Gastrocnemius medialis (tissue), 4 donors: ENCODE data around the gene LRRC15. TPM values are rescaled to one million over a fixed set of nuclear protein-coding genes. Genes with fewer than 3 reads are reported as not detected.
A peak's percentile ranks its signal among the peaks of the same experiment; 100 is the strongest.

ENCODE experiments used
- ATAC-seq, 2 donors: fragments of 150-250 bp; one replicate each; pipeline ENCODE4 v1.9.1; 2016
- DNase-seq, 2 donors: peaks; one replicate each; pipeline ENCODE4 v3.0.0-alpha.2; 2019
- H3K27ac ChIP-seq, 4 donors: fragments of 200-600 bp; sonication (generic); 1 replicate in 1 of 4; 2 replicates in 3 of 4; pipeline ENCODE4 v1.5.1; 2016 to 2018; ENCODE audit warnings: mild to moderate bottlenecking in 2 of 4, moderate library complexity in 1 of 4
- H3K27me3 ChIP-seq, 3 donors: fragments of 200-600 bp; sonication (generic) in 2 of 3; 1 replicate in 1 of 3; 2 replicates in 2 of 3; pipeline versions ENCODE4 v1.5.1 to v1.6.0; 2016 to 2019; ENCODE audit warnings: mild to moderate bottlenecking in 1 of 3, moderate library complexity in 1 of 3
- H3K36me3 ChIP-seq, 2 donors: fragments of 200-600 bp; sonication (generic) in 1 of 2; one replicate each; pipeline ENCODE4 v1.5.1; 2017 to 2018
- H3K4me1 ChIP-seq, 2 donors: fragments of 200-600 bp; sonication (generic) in 1 of 2; one replicate each; pipeline ENCODE4 v1.5.1; 2016 to 2017; ENCODE audit warnings: mild to moderate bottlenecking in 2 of 2
- H3K4me3 ChIP-seq, 4 donors: fragments of 200-600 bp; sonication (generic) in 3 of 4; 1 replicate in 1 of 4; 2 replicates in 3 of 4; pipeline ENCODE4 v1.5.1; 2016 to 2019; ENCODE audit warnings: mild to moderate bottlenecking in 2 of 4
- H3K9me3 ChIP-seq, 3 donors: fragments of 200-600 bp; sonication (generic) in 2 of 3; 1 replicate in 1 of 3; 2 replicates in 2 of 3; pipeline ENCODE4 v1.5.1; 2016 to 2019
- CTCF ChIP-seq, 5 experiments: fragments of 450-650 bp in 3 of 5; fragments of 200-600 bp in 2 of 5; sonication (generic) in 2 of 5; IDR thresholded peaks in 4 of 5; conservative IDR thresholded peaks in 1 of 5; 1 replicate in 4 of 5; 2 replicates in 1 of 5; pipeline ENCODE4 v1.5.1; 2016 to 2019; ENCODE audit warnings: antibody characterized with exemption in 5 of 5, mild to moderate bottlenecking in 3 of 5, moderate library complexity in 3 of 5
- POLR2A ChIP-seq, 2 donors: fragments of 450-650 bp; IDR thresholded peaks; one replicate each; pipeline ENCODE4 v1.6.1; 2017; ENCODE audit warnings: antibody characterized with exemption in 2 of 2, mild to moderate bottlenecking in 2 of 2, moderate library complexity in 2 of 2
- in situ Hi-C, 4 donors: fragments of 200-750 bp; cut with MboI; loops; one replicate each; pipeline versions ENCODE4 v1.15.0 to v1.8.0; 2017; ENCODE audit warnings: low sequenced_read_pairs in 4 of 4
- intact Hi-C: fragments of 100-400 bp; cut with DNase I; formaldehyde crosslinking; loops from one replicate; pipeline ENCODE4 v1.15.1; 2023; ENCODE audit warnings: low total_unique reads
- total RNA-seq, 4 donors: library from RNA; depleted of rRNA; stranded (reverse); fragments of >200 nt; gene quantifications; one replicate each; pipeline versions ENCODE4 v1.1.0 to v1.2.3, GENCODE V29; 2016

Gene LRRC15
- total RNA-seq, 4 donors from 2014 or later, result 0.05 TPM; not detected in 3

GRCh38 chr3:194337965-194338753 is 31.4 kb downstream of the LRRC15 start:
- TF ChIP-seq CTCF (IDR thresholded peaks at IDR 0.05 in 4 of 5, conservative IDR thresholded peaks at IDR 0.05 in 1 of 5) (no peak), POLR2A (IDR thresholded peaks at IDR 0.05) (no peak)
- no peak overlapping the region for H3K27ac ChIP-seq
- intact Hi-C loops (no loop called here), in situ Hi-C loops (loop anchor here in 2 of 4 donors (25.0 kb wide), 1 partner anchor 249 kb away; no protein-coding TSS in a partner anchor)
- no peaks in the 10 kb centered on the region for H3K9me3 ChIP-seq
- no peak overlapping the region for H3K4me3 ChIP-seq
- no peaks in the 10 kb centered on the region for H3K36me3 ChIP-seq
- ATAC-seq (no peak), DNase-seq (no peak)
- peaks cover 0 to 6% of the 10 kb centered on the region in 2 donors for H3K4me1 ChIP-seq
- H3K27me3 ChIP-seq, result peaks cover 2 to 3% (median 3%) of the 10 kb centered on the region in 3 donors

GRCh38 chr3:194336601-194337355 is 32.8 kb downstream of the LRRC15 start:
- TF ChIP-seq CTCF (IDR thresholded peaks at IDR 0.05 in 4 of 5, conservative IDR thresholded peaks at IDR 0.05 in 1 of 5) (no peak), POLR2A (IDR thresholded peaks at IDR 0.05) (no peak)
- no peaks in the 10 kb centered on the region for H3K9me3 ChIP-seq
- in situ Hi-C loops, result loop anchor here in 2 of 4 donors (25.0 kb wide), 1 partner anchor 251 kb away; no protein-coding TSS in a partner anchor
- ATAC-seq (no peak), DNase-seq (no peak)
- no peak overlapping the region for H3K27ac ChIP-seq
- no peaks in the 10 kb centered on the region for H3K36me3 ChIP-seq
- peaks cover 0 to 6% of the 10 kb centered on the region in 2 donors for H3K4me1 ChIP-seq
- H3K27me3 ChIP-seq, result peaks cover 3 to 7% (median 5%) of the 10 kb centered on the region in 3 donors
- intact Hi-C loops, result no loop called here
- H3K4me3 ChIP-seq, result no peak overlapping the region

GRCh38 chr3:194333981-194334320 is 35.6 kb downstream of the LRRC15 start:
- ATAC-seq (no peak), DNase-seq (no peak)
- in situ Hi-C loops (loop anchor here in 3 of 4 donors (5.0 to 25.0 kb wide), 2 partner anchors 73 to 253 kb away; no protein-coding TSS in a partner anchor), intact Hi-C loops (loop anchor here (1.0 to 2.0 kb wide), 3 partner anchors 10 to 259 kb away; no protein-coding TSS in a partner anchor)
- Histone ChIP-seq H3K36me3 (no peaks in the 10 kb centered on the region), H3K4me1 (peaks cover 3 to 6% of the 10 kb centered on the region in 2 donors), H3K27me3 (peaks cover 3 to 7% (median 5%) of the 10 kb centered on the region in 3 donors), H3K4me3 (no peak overlapping the region), H3K27ac (no peak overlapping the region), H3K9me3 (no peaks in the 10 kb centered on the region)
- TF ChIP-seq POLR2A (IDR thresholded peaks at IDR 0.05), result no peak
- peak in 1 of 5 experiments; percentile 6 for TF ChIP-seq CTCF (IDR thresholded peaks at IDR 0.05 in 4 of 5, conservative IDR thresholded peaks at IDR 0.05 in 1 of 5)

- peak overlapping the region; percentile 34 to 67 (median 46) for H3K4me3 ChIP-seq
- in situ Hi-C loops, result loop anchor here in 3 of 4 donors (5.0 to 25.0 kb wide), 2 partner anchors 74 to 254 kb away; no protein-coding TSS in a partner anchor
- DNase-seq (peak; percentile 58 to 70), ATAC-seq (peak; percentile 86 to 96)
- intact Hi-C loops, result loop anchor here (1.0 to 2.0 kb wide), 3 partner anchors 11 to 259 kb away; no protein-coding TSS in a partner anchor
- H3K27ac ChIP-seq, result no peak overlapping the region
- H3K36me3 ChIP-seq, result no peaks in the 10 kb centered on the region
- peaks cover 3 to 9% (median 5%) of the 10 kb centered on the region in 3 donors for H3K27me3 ChIP-seq
- H3K4me1 ChIP-seq, result peaks cover 3 to 6% of the 10 kb centered on the region in 2 donors
- H3K9me3 ChIP-seq, result no peaks in the 10 kb centered on the region
- no peak for TF ChIP-seq POLR2A (IDR thresholded peaks at IDR 0.05)
- TF ChIP-seq CTCF (IDR thresholded peaks at IDR 0.05 in 4 of 5, conservative IDR thresholded peaks at IDR 0.05 in 1 of 5), result peak; percentile 92 to 99 (median 97)
These were observed 36.1 kb downstream of the LRRC15 start for GRCh38 chr3:194333212-194333980.
